Thyroid gland (tissue), 4 donors: ENCODE data around the gene FBXL2. TPM values are rescaled to one million over a fixed set of nuclear protein-coding genes. Genes with fewer than 3 reads are reported as not detected.

Experiments
- DNase-seq, 2 donors: peaks; one replicate each; pipeline ENCODE4 v3.0.0-alpha.2; 2019
- H3K27ac ChIP-seq, 3 donors: fragments of 200-600 bp; sonication (generic); 1 replicate in 2 of 3; 2 replicates in 1 of 3; pipeline ENCODE4 v1.5.1; 2016 to 2019; ENCODE audit warnings: mild to moderate bottlenecking in 1 of 3, moderate library complexity in 1 of 3
- H3K27me3 ChIP-seq: fragments of 200-600 bp; sonication (generic); one replicate; pipeline ENCODE4 v1.5.1; 2019
- H3K36me3 ChIP-seq, 2 donors: fragments of 200-600 bp; sonication (generic); one replicate each; pipeline ENCODE4 v1.5.1; 2016 to 2019
- H3K4me1 ChIP-seq, 2 donors: fragments of 200-600 bp; sonication (generic); one replicate each; pipeline ENCODE4 v1.5.1; 2017 to 2019
- H3K4me3 ChIP-seq, 3 donors: fragments of 200-600 bp; sonication (generic); replicated peaks in 1 of 3; 1 replicate in 2 of 3; 2 replicates in 1 of 3; pipeline ENCODE4 v1.5.1; 2016; ENCODE audit warnings: mild to moderate bottlenecking in 1 of 3
- H3K9me3 ChIP-seq: fragments of 200-600 bp; sonication (generic); one replicate; pipeline ENCODE4 v1.5.1; 2017
- CTCF ChIP-seq, 6 experiments: fragments of 200-600 bp in 3 of 6; fragments of 450-650 bp in 3 of 6; sonication (generic) in 3 of 6; IDR thresholded peaks; one replicate each; pipeline ENCODE4 v1.5.1; 2016 to 2019; ENCODE audit warnings: antibody characterized with exemption in 6 of 6, mild to moderate bottlenecking in 2 of 6, inconsistent platforms in 1 of 6, moderate library complexity in 1 of 6
- POLR2A ChIP-seq, 2 donors: fragments of 450-650 bp; IDR thresholded peaks; one replicate each; pipeline ENCODE4 v1.6.1; 2017; ENCODE audit warnings: antibody characterized with exemption in 2 of 2, mild to moderate bottlenecking in 2 of 2, moderate library complexity in 1 of 2
- WGBS, 2 donors: methylation state at CpG; one replicate each; pipeline ENCODE4 v1.1.5; 2017; 5-methylcytosine and 5-hydroxymethylcytosine counted together
- intact Hi-C: fragments of 100-400 bp; cut with DNase I; formaldehyde crosslinking; loops from one replicate; pipeline ENCODE4 v1.15.1; 2023
- total RNA-seq, 4 donors: library from RNA; depleted of rRNA; stranded (reverse); fragments of >200 nt; gene quantifications; one replicate each; pipeline ENCODE4 v1.2.3, GENCODE V29; 2016

Gene FBXL2
- total RNA-seq: 10 to 100 TPM; 19.3 to 51.2 (median 27.0) TPM

GRCh38 chr3:33277193-33277882, at the start of gene FBXL2:
TSS of gene FBXL2 (plus strand) at chr3:33277442. CDS start at chr3:33277513, 71 bp downstream.
- Histone ChIP-seq H3K36me3 (no peaks in the 10 kb centered on the region), H3K27me3 (no peaks in the 10 kb centered on the region), H3K27ac (peak within 1 kb of the TSS in 2 of 3 donors; percentile 1 to 54), H3K4me1 (no peaks in the 10 kb centered on the region), H3K4me3 (peak within 1 kb of the TSS; percentile 56 to 86 (median 81)), H3K9me3 (no peaks in the 10 kb centered on the region)
- intact Hi-C loops: no loop called here
- TF ChIP-seq POLR2A (IDR thresholded peaks at IDR 0.05) (peak in 1 of 2 donors; percentile 81), CTCF (IDR thresholded peaks at IDR 0.05) (no peak)
- DNase-seq: peak; percentile 86 to 87
- WGBS, 2 donors: 1 to 6% methylated on average over 16 to 25 of the region's 63 CpGs

GRCh38 chr3:33229066-33229465, 48.2 kb upstream of the FBXL2 start:
- TF ChIP-seq POLR2A (IDR thresholded peaks at IDR 0.05): no peak
- WGBS, 2 donors: 92 to 95% methylated on average over 3 of the region's 3 CpGs
- Histone ChIP-seq H3K36me3 (no peaks in the 10 kb centered on the region), H3K27me3 (no peaks in the 10 kb centered on the region), H3K4me3 (no peak overlapping the region), H3K4me1 (peaks cover 8 to 9% of the 10 kb centered on the region in 2 donors), H3K27ac (no peak overlapping the region), H3K9me3 (no peaks in the 10 kb centered on the region)
- DNase-seq: no peak
- intact Hi-C loops: no loop called here

GRCh38 chr3:33229947-33230346, 47.3 kb upstream of the FBXL2 start:
- TF ChIP-seq POLR2A (IDR thresholded peaks at IDR 0.05) (no peak), CTCF (IDR thresholded peaks at IDR 0.05) (no peak)
- DNase-seq: peak; percentile 14 to 16
- Histone ChIP-seq H3K36me3 (no peaks in the 10 kb centered on the region), H3K4me3 (no peak overlapping the region), H3K9me3 (no peaks in the 10 kb centered on the region), H3K27me3 (no peaks in the 10 kb centered on the region), H3K27ac (no peak overlapping the region), H3K4me1 (peaks cover 8 to 9% of the 10 kb centered on the region in 2 donors)
- 40 to 46% methylated on average over 5 of the region's 5 CpGs for WGBS, 2 donors
- intact Hi-C loops: no loop called here

- 32 to 45% methylated on average over 5 of the region's 5 CpGs for WGBS, 2 donors
- Histone ChIP-seq H3K9me3 (no peaks in the 10 kb centered on the region), H3K36me3 (no peaks in the 10 kb centered on the region), H3K4me3 (no peak overlapping the region), H3K27ac (no peak overlapping the region), H3K4me1 (peaks cover 8 to 9% of the 10 kb centered on the region in 2 donors), H3K27me3 (no peaks in the 10 kb centered on the region)
- no peak for TF ChIP-seq POLR2A (IDR thresholded peaks at IDR 0.05)
- TF ChIP-seq CTCF (IDR thresholded peaks at IDR 0.05): no peak
- peak; percentile 31 to 32 for DNase-seq
- intact Hi-C loops: no loop called here
Observed at GRCh38 chr3:33231756-33232465, 45.3 kb upstream of the FBXL2 start.

GRCh38 chr3:33233884-33234283, 43.4 kb upstream of the FBXL2 start:
- Histone ChIP-seq H3K4me3 (no peak overlapping the region), H3K27me3 (no peaks in the 10 kb centered on the region), H3K4me1 (peaks cover 8 to 9% of the 10 kb centered on the region in 2 donors), H3K27ac (no peak overlapping the region), H3K9me3 (no peaks in the 10 kb centered on the region), H3K36me3 (no peaks in the 10 kb centered on the region)
- intact Hi-C loops: no loop called here
- DNase-seq: no peak
- WGBS, 2 donors: 82 to 100% methylated on average over 1 of the region's 1 CpG
- TF ChIP-seq CTCF (IDR thresholded peaks at IDR 0.05): no peak
- no peak for TF ChIP-seq POLR2A (IDR thresholded peaks at IDR 0.05)
